OCI-LY3 (cell line): Measurements from ENCODE around the gene ZNF850.

ENCODE experiments used
- EZH2phosphoT487 ChIP-seq: fragments of 200-600 bp; shearing (Covaris generic); IDR thresholded peaks from 2 replicates; pipeline ENCODE4 v1.6.1; 2018; ENCODE audit warnings: antibody characterized with exemption, mixed run types, low read depth
- TF ChIP-seq, protein P1 (sequence below): fragments of 200-600, 300-600 bp; sonication (generic); IDR thresholded peaks from 2 replicates; pipeline ENCODE4 v1.5.1; 2014; ENCODE audit warnings: antibody characterized with exemption, low read length, low read depth

DNA sequence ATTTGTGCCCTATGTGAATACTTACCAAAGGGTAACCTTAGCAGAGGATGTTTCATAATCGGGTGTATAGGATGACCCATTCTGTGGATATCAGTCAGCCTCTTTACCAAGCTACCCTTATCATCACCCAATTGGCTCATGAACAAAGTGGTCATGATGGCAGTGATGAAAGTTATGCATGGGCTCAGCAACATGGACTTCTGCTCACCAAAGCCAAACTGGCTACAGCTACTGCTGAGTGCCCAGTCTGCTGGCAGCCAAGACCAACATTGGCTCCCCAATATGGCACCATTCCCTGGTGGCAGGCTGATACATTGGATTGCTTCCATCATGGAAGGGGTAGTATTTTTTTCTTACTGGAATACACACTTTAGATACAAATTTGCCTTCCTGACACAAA is 100.2 kb downstream of the ZNF850 start:
- TF ChIP-seq, protein P1, sequence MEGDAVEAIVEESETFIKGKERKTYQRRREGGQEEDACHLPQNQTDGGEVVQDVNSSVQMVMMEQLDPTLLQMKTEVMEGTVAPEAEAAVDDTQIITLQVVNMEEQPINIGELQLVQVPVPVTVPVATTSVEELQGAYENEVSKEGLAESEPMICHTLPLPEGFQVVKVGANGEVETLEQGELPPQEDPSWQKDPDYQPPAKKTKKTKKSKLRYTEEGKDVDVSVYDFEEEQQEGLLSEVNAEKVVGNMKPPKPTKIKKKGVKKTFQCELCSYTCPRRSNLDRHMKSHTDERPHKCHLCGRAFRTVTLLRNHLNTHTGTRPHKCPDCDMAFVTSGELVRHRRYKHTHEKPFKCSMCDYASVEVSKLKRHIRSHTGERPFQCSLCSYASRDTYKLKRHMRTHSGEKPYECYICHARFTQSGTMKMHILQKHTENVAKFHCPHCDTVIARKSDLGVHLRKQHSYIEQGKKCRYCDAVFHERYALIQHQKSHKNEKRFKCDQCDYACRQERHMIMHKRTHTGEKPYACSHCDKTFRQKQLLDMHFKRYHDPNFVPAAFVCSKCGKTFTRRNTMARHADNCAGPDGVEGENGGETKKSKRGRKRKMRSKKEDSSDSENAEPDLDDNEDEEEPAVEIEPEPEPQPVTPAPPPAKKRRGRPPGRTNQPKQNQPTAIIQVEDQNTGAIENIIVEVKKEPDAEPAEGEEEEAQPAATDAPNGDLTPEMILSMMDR = no peak
- TF ChIP-seq EZH2phosphoT487 = no peak
